HEK293 (cell line): Measurements from ENCODE around the gene RAP1B.

Experiments used
- CTCF ChIA-PET: fragments of 350-600 bp; formaldehyde crosslinking; extraction: SDS; loops from one replicate; lab custom pipeline; 2021; ENCODE audit warnings: antibody characterized with exemption; lab: Yijun Ruan, JAX
- POLR2A ChIA-PET: fragments of 300-600 bp; formaldehyde crosslinking; extraction: SDS; loops from one replicate; lab custom pipeline; 2020; ENCODE audit warnings: antibody characterized with exemption, inconsistent platforms; lab: Yijun Ruan, JAX
- H3K27ac ChIP-seq: fragments of 200-500 bp; sonication (Bioruptor generic); 2 replicates; pipeline ENCODE4 v1.5.1; 2014; ENCODE audit warnings: low read depth, low read length, control low read depth, inconsistent platforms; ENCODE audit errors: extremely low read depth
- H3K36me3 ChIP-seq, 2 experiments: fragments of 200-500 bp in 1 of 2; sonication (Bioruptor generic) in 1 of 2; 1 replicate in 1 of 2; 2 replicates in 1 of 2; pipeline ENCODE4 v1.5.1; 2014 to 2017; ENCODE audit warnings: inconsistent platforms in 2 of 2, low read length in 2 of 2; ENCODE audit not compliant: control insufficient read depth in 2 of 2, insufficient read depth in 1 of 2
- H3K4me1 ChIP-seq: fragments of 200-500 bp; sonication (Bioruptor generic); 2 replicates; pipeline ENCODE4 v1.5.1; 2014; ENCODE audit warnings: mild to moderate bottlenecking, low read length, inconsistent platforms; ENCODE audit not compliant: control insufficient read depth, insufficient read depth
- H3K4me3 ChIP-seq: 2 replicates; pipeline ENCODE4 v1.5.1; 2011; ENCODE audit warnings: low read depth, mild to moderate bottlenecking, control low read depth, low read length, moderate library complexity
- H3K9me3 ChIP-seq: fragments of 200-500 bp; sonication (Bioruptor generic); 2 replicates; pipeline ENCODE4 v1.5.1; 2014; ENCODE audit warnings: low read depth, low read length, inconsistent platforms; ENCODE audit not compliant: control insufficient read depth, insufficient read depth
- GFI1B ChIP-seq: fragments of 450-650 bp; formaldehyde crosslinking; IDR thresholded peaks from 2 replicates; pipeline ENCODE4 v1.5.1; 2016; ENCODE audit warnings: missing biosample characterization, missing genetic modification characterization
- HIC1 ChIP-seq: fragments of 450-650 bp; formaldehyde crosslinking; IDR thresholded peaks from 2 replicates; pipeline ENCODE4 v1.5.1; 2016; ENCODE audit warnings: missing biosample characterization, missing genetic modification characterization
- PRDM6 ChIP-seq: fragments of 450-650 bp; formaldehyde crosslinking; IDR thresholded peaks from 2 replicates; pipeline ENCODE4 v1.5.1; 2017; ENCODE audit warnings: missing biosample characterization, missing genetic modification characterization
- SETDB1 ChIP-seq: IDR thresholded peaks from one replicate; pipeline ENCODE4 v1.6.1; 2017; ENCODE audit warnings: mild to moderate bottlenecking, low read length, moderate library complexity, mixed read lengths; ENCODE audit not compliant: insufficient read length
- YY2 ChIP-seq: fragments of 450-650 bp; formaldehyde crosslinking; IDR thresholded peaks from 2 replicates; pipeline ENCODE4 v1.5.1; 2016; ENCODE audit warnings: missing biosample characterization, missing genetic modification characterization
- ZBTB1 ChIP-seq: fragments of 450-650 bp; formaldehyde crosslinking; IDR thresholded peaks from 2 replicates; pipeline ENCODE4 v1.5.1; 2016; ENCODE audit warnings: missing biosample characterization, missing genetic modification characterization
- ZNF112 ChIP-seq: fragments of 450-650 bp; formaldehyde crosslinking; IDR thresholded peaks from 2 replicates; pipeline ENCODE4 v1.5.0; 2017; ENCODE audit warnings: missing biosample characterization, missing genetic modification characterization
- ZNF174 ChIP-seq: fragments of 450-650 bp; formaldehyde crosslinking; IDR thresholded peaks from 2 replicates; pipeline ENCODE4 v1.5.0; 2017; ENCODE audit warnings: missing biosample characterization, mild to moderate bottlenecking, missing genetic modification characterization
- ZNF391 ChIP-seq: fragments of 450-650 bp; formaldehyde crosslinking; IDR thresholded peaks from 2 replicates; pipeline ENCODE4 v1.5.1; 2016; ENCODE audit warnings: low read depth, missing biosample characterization, missing genetic modification characterization, borderline replicate concordance
- ZNF404 ChIP-seq: fragments of 450-650 bp; formaldehyde crosslinking; IDR thresholded peaks from 2 replicates; pipeline ENCODE4 v1.5.1; 2017; ENCODE audit warnings: missing biosample characterization, missing genetic modification characterization
- ZNF426 ChIP-seq: fragments of 450-650 bp; formaldehyde crosslinking; IDR thresholded peaks from 2 replicates; pipeline ENCODE4 v1.5.1; 2017; ENCODE audit warnings: missing biosample characterization, missing genetic modification characterization, mild to moderate bottlenecking, inconsistent platforms, moderate library complexity
- ZNF449 ChIP-seq: fragments of 450-650 bp; formaldehyde crosslinking; IDR thresholded peaks from 2 replicates; pipeline ENCODE4 v1.5.1; 2017; ENCODE audit warnings: missing biosample characterization, mild to moderate bottlenecking, missing genetic modification characterization, moderate library complexity
- ZNF501 ChIP-seq: fragments of 450-650 bp; formaldehyde crosslinking; IDR thresholded peaks from 2 replicates; pipeline ENCODE4 v1.5.1; 2016; ENCODE audit warnings: missing biosample characterization, missing genetic modification characterization
- ZNF510 ChIP-seq: fragments of 450-650 bp; formaldehyde crosslinking; IDR thresholded peaks from 2 replicates; pipeline ENCODE4 v1.5.1; 2018; ENCODE audit warnings: mild to moderate bottlenecking, missing genetic modification characterization, missing biosample characterization; ENCODE audit not compliant: insufficient replicate concordance
- ZNF544 ChIP-seq: fragments of 450-650 bp; formaldehyde crosslinking; IDR thresholded peaks from 2 replicates; pipeline ENCODE4 v1.5.0; 2017; ENCODE audit warnings: missing biosample characterization, missing genetic modification characterization
- ZNF610 ChIP-seq: fragments of 450-650 bp; formaldehyde crosslinking; IDR thresholded peaks from 2 replicates; pipeline ENCODE4 v1.5.1; 2016; ENCODE audit warnings: missing biosample characterization, missing genetic modification characterization, borderline replicate concordance
- ZNF624 ChIP-seq: fragments of 450-650 bp; formaldehyde crosslinking; IDR thresholded peaks from 2 replicates; pipeline ENCODE4 v1.5.1; 2017; ENCODE audit warnings: missing biosample characterization, missing genetic modification characterization
- ZNF660 ChIP-seq: fragments of 450-650 bp; IDR thresholded peaks from 2 replicates; pipeline ENCODE4 v1.5.1; 2018; ENCODE audit warnings: missing biosample characterization, mild to moderate bottlenecking, missing genetic modification characterization
- ZSCAN5A ChIP-seq: fragments of 450-650 bp; formaldehyde crosslinking; IDR thresholded peaks from 2 replicates; pipeline ENCODE4 v1.5.1; 2016; ENCODE audit warnings: missing biosample characterization, missing genetic modification characterization

The RAP1B gene

GRCh38 chr12:68623059-68623458 is 12.4 kb downstream of the RAP1B start (continued):
- TF ChIP-seq HIC1 (tag by site-specific recombination): no peak

- CTCF ChIA-PET: no interaction called here
- H3K27ac ChIP-seq: no peak overlapping the region
- no peak overlapping the region for H3K4me3 ChIP-seq
- no peaks in the 10 kb centered on the region for H3K9me3 ChIP-seq
- peaks cover 23% of the 10 kb centered on the region for H3K4me1 ChIP-seq
- TF ChIP-seq YY2 (tag by site-specific recombination) (no peak), ZNF404 (tag by site-specific recombination) (no peak), ZNF510 (tag by site-specific recombination) (no peak), ZBTB1 (tag by site-specific recombination) (no peak), ZNF391 (no peak), PRDM6 (tag by site-specific recombination) (no peak)
- TF ChIP-seq, all 188 proteins: peak for 0
- H3K36me3 ChIP-seq: peaks cover 0 to 29% of the 10 kb centered on the region in 2 experiments; a peak in 1 of 3 replicates
- POLR2A ChIA-PET: interaction anchor here (2.0 kb wide), 1 partner anchor 10 kb away, joined by 6 read pairs; no protein-coding TSS in a partner anchor
These were observed 13.3 kb downstream of the RAP1B start for GRCh38 chr12:68623984-68624383.

- Histone ChIP-seq H3K36me3 (peaks cover 0 to 29% of the 10 kb centered on the region in 2 experiments; a peak in 1 of 3 replicates), H3K27ac (no peak overlapping the region), H3K4me1 (peaks cover 19% of the 10 kb centered on the region), H3K4me3 (no peak overlapping the region), H3K9me3 (no peaks in the 10 kb centered on the region)
- ChIA-PET POLR2A (interaction anchor here (2.0 kb wide), 1 partner anchor 11 kb away, joined by 6 read pairs; no protein-coding TSS in a partner anchor), CTCF (no interaction called here)
- TF ChIP-seq ZNF610 (no peak), ZNF112 (tag by site-specific recombination) (no peak), ZNF544 (no peak), ZNF174 (tag by site-specific recombination) (no peak), SETDB1 (no peak), ZNF624 (tag by site-specific recombination) (no peak), ZNF660 (no peak), GFI1B (no peak), ZSCAN5A (tag by site-specific recombination) (no peak), ZNF501 (tag by site-specific recombination) (no peak), ZNF449 (tag by site-specific recombination) (no peak), ZNF426 (tag by site-specific recombination) (no peak)
These were observed 14.2 kb downstream of the RAP1B start for GRCh38 chr12:68624933-68625332.
